ENCODE measurements around the gene C18orf32. TPM values are rescaled to one million over a fixed set of nuclear protein-coding genes. Genes with fewer than 3 reads are reported as not detected.

Gene C18orf32
- total and polyA plus RNA-seq, 10 of the 15 experiments (the other 5 are each of a cell fraction or from before 2014, with no cell fraction given) = 11.5 to 67.0 (median 32.9) TPM

- ATAC-seq = no peak
Measured at GRCh38 chr18:49520661-49521145, 33.7 kb upstream of the C18orf32 start.

More at GRCh38 chr18:49520661-49521145, 33.7 kb upstream of the C18orf32 start:
- H4K20me1 ChIP-seq (ENCODE audit: control insufficient read depth, insufficient read depth) = no peaks in the 10 kb centered on the region
- H3K4me2 ChIP-seq (ENCODE audit: control insufficient read depth, insufficient read depth) = no peak overlapping the region
- no peak overlapping the region for H3K4me3 ChIP-seq
- no TSS peak for BruUV-seq (replicated peaks)
- 50% methylated on average over 2 of the region's 2 CpGs for WGBS (ENCODE audit: insufficient coverage, insufficient replicate concordance, low lambda C conversion rate, missing lambda C conversion rate)
- intact Hi-C loops (cut with micrococcal nuclease; ENCODE audit: unreplicated experiment) = no loop called here
- H2AFZ ChIP-seq (ENCODE audit: control insufficient read depth, low read depth, low read length) = no peak overlapping the region
- H3K9ac ChIP-seq (ENCODE audit: control insufficient read depth, insufficient read depth, low read length) = no peak overlapping the region
- ChIA-PET RAD21 (ENCODE audit: unreplicated experiment) (no interaction called here), POLR2A (no interaction called here), CTCF (no interaction called here), SMC1A (ENCODE audit: uncharacterized antibody, unreplicated experiment) (no interaction called here)
- H3K4me1 ChIP-seq (ENCODE audit: control insufficient read depth, insufficient read depth, low read length) = no peaks in the 10 kb centered on the region
- FAIRE-seq = no peak
- in situ Hi-C loops (cut with MboI) = no loop called here
- no peak overlapping the region for H3K27ac ChIP-seq (ENCODE audit: control insufficient read depth, insufficient read depth)
- H3K9me3 ChIP-seq (replicated peaks; ENCODE audit: control insufficient read depth, insufficient read depth, low read length) = no peaks in the 10 kb centered on the region
- no peaks in the 10 kb centered on the region for H3K36me3 ChIP-seq (ENCODE audit: control insufficient read depth in 2 of 2, insufficient read depth in 2 of 2, low read length in 1 of 2)
- DNase-seq (ENCODE audit: low read depth, low spot score) = no peak
- TF ChIP-seq CHD1 (IDR thresholded peaks at IDR 0.05; ENCODE audit: low read depth, low read length) (no peak), SMAD1 (IDR thresholded peaks at IDR 0.05; ENCODE audit: low read depth, partially characterized antibody) (no peak), NFYA (IDR thresholded peaks at IDR 0.05; ENCODE audit: borderline replicate concordance, low read depth, low read length) (no peak), CUX1 (IDR thresholded peaks at IDR 0.05; ENCODE audit: insufficient replicate concordance, low read depth, low read length) (no peak), KDM1A (IDR thresholded peaks at IDR 0.05; ENCODE audit: borderline replicate concordance) (no peak), MTA2 (IDR thresholded peaks at IDR 0.05; ENCODE audit: low read depth) (no peak), MEF2A (IDR thresholded peaks at IDR 0.05; ENCODE audit: insufficient read depth, low read depth, low read length) (no peak), PAX5 (IDR thresholded peaks at IDR 0.05; ENCODE audit: borderline replicate concordance, low read depth, low read length) (no peak)
- H3K27me3 ChIP-seq (replicated peaks in 1 of 2; ENCODE audit: control insufficient read depth in 2 of 2, insufficient read depth in 2 of 2, low read length in 1 of 2) = no peaks in the 10 kb centered on the region; a peak in 1 of 4 replicates
- no peaks in the 10 kb centered on the region for H3K79me2 ChIP-seq (ENCODE audit: control insufficient read depth, insufficient read depth, low read length)

All from GM12878 (cell line).